OCI-LY7 (cell line): ENCODE data around the gene GNA15.

Experiments
- EZH2phosphoT487 ChIP-seq: fragments of 200-600 bp; sonication (generic); IDR thresholded peaks from 2 replicates; pipeline ENCODE4 v1.6.1; 2018; ENCODE audit warnings: low read depth, borderline replicate concordance, mild to moderate bottlenecking, mixed run types, antibody characterized with exemption, low read length, moderate library complexity, mixed read lengths
- TF ChIP-seq, protein P1 (sequence below): fragments of 200-600 bp; sonication (generic); conservative IDR thresholded peaks from 2 replicates; pipeline ENCODE4 v1.5.1; 2014; ENCODE audit warnings: mild to moderate bottlenecking, antibody characterized with exemption, low read length, moderate library complexity, mixed read lengths

DNA sequence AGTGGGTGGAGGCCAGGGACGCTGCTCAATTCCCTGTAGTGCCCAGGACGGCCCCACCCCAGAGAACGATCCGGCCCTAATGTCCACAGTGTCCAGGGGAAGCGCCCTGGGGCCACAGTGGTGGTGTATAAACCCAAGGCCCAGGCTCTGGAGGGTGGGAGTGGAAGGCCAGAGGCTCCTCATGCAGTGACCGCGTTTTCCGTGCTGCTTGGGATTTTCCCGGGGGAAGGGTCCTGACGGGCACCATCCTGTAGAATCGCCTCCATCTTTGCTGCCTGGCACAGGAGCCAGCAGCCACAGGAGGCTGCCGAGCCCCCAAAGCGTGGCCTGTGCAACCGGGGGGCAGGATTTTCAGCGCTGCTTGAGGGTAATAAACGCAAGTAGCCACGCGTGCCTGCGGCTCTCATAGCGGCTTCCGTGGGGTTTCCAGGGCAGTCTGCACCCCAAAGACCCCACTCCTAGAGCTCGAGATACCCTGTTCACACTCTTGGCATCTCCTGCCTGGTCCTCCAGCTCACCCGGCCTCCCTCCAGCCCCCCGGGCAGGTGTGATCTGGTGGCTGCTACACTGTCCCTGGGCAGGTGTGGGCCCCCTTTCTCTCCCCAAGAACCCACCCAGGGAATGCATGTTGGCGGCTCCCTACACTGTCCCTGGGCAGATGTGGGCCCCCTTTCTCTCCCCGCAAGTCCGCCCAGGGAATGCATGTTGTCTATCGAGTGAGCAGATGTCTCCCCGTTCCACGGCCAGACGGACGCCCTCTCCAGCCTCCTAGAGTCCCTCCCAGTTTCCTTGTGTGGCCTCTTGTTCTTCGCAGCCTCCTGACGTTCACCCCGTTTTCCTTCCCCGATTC, 52.1 kb downstream of the GNA15 start:
- TF ChIP-seq, protein P1, sequence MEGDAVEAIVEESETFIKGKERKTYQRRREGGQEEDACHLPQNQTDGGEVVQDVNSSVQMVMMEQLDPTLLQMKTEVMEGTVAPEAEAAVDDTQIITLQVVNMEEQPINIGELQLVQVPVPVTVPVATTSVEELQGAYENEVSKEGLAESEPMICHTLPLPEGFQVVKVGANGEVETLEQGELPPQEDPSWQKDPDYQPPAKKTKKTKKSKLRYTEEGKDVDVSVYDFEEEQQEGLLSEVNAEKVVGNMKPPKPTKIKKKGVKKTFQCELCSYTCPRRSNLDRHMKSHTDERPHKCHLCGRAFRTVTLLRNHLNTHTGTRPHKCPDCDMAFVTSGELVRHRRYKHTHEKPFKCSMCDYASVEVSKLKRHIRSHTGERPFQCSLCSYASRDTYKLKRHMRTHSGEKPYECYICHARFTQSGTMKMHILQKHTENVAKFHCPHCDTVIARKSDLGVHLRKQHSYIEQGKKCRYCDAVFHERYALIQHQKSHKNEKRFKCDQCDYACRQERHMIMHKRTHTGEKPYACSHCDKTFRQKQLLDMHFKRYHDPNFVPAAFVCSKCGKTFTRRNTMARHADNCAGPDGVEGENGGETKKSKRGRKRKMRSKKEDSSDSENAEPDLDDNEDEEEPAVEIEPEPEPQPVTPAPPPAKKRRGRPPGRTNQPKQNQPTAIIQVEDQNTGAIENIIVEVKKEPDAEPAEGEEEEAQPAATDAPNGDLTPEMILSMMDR, result no peak
- TF ChIP-seq EZH2phosphoT487, result no peak
